Measurements from ENCODE around the gene SHISA5.
"Not testable (repeated sequence)": the region's sequence is repeated elsewhere in the genome, so short reads cannot be mapped to it uniquely, and the experiment has no call there.

Gene SHISA5

GRCh38 chr3:48504051-48504946 lies at the start of gene SHISA5:
Gene SHISA5 (minus strand): TSS chr3:48504174. CDS start chr3:48504094, 80 bp downstream.
- Mint-ChIP-seq H3K27ac (peak within 1 kb of the TSS; percentile 54), H3K27me3 (no peaks in the 10 kb centered on the region), H3K4me1 (peaks cover 44% of the 10 kb centered on the region), H3K9me3 (no peaks in the 10 kb centered on the region), H3K4me3 (peak within 1 kb of the TSS; percentile 77), H3K36me3 (ENCODE audit: low read depth) (peaks cover 5% of the 10 kb centered on the region)
- ATAC-seq: peak; percentile 49
- peak; percentile 69 for DNase-seq

GRCh38 chr3:48553361-48553760 lies 49.4 kb upstream of the SHISA5 start:
- Mint-ChIP-seq H3K27me3 (no peaks in the 10 kb centered on the region), H3K4me1 (peaks cover 19% of the 10 kb centered on the region), H3K36me3 (ENCODE audit: low read depth) (peaks cover 2% of the 10 kb centered on the region), H3K27ac (no peak overlapping the region), H3K4me3 (no peak overlapping the region), H3K9me3 (no peaks in the 10 kb centered on the region)
- ATAC-seq (no peak), DNase-seq (no peak)

GRCh38 chr3:48552111-48552951 lies 48.4 kb upstream of the SHISA5 start:
- Mint-ChIP-seq H3K4me1 (peaks cover 15% of the 10 kb centered on the region), H3K4me3 (no peak overlapping the region), H3K36me3 (ENCODE audit: low read depth) (peaks cover 6% of the 10 kb centered on the region), H3K9me3 (no peaks in the 10 kb centered on the region), H3K27ac (no peak overlapping the region), H3K27me3 (no peaks in the 10 kb centered on the region)
- DNase-seq (no peak), ATAC-seq (no peak)

GRCh38 chr3:48551651-48552050 lies 47.7 kb upstream of the SHISA5 start:
- H3K27ac Mint-ChIP-seq; H3K9me3 Mint-ChIP-seq; H3K4me1 Mint-ChIP-seq; H3K36me3 Mint-ChIP-seq (ENCODE audit: low read depth); ATAC-seq; H3K4me3 Mint-ChIP-seq; DNase-seq; H3K27me3 Mint-ChIP-seq: not testable (repeated sequence)

DNA sequence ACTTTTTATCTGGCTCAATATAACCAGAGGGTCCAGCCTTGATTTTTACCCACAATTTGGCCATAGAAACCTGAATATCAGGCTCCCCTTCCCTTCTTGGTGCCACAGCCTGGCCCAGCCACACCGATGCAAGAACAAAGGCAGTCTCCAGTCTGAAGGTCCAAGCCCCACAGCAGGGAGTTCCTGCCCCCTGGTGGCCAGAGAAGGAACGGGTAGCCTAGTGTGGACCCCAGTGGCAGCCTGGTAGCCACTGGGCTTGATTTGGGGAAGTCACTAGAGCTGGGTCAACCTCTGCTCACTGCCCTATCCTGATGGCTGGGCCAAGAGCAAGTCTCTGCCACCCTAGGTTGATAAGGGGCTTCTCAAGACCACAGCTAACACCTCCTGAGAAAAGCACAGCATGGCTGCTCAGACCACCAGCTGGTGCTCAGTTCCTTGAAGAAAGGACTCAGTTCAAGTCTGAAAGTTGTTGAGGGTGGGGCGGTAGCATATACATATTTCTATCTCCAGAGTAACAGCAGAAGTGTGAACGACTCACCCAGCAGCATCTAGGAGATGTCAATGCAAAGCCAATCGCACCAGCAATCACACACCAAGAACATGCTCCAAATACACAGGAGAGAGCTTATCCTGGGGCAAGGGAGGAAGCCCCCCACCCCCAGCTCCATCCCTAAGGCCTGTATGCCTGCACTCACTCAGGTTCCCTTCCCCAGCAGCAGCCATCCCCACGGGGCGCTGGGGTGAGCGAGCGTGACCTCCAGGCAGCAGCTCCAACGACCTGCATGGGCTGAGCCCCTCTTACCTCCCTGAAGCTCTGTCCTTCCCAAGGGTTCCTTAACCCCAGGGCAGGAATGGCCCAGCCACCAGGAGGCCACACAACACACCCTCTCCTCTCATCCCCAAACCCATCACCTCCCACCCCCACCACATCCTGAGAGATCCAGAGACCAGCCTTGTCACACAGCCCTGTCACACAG lies 45.0 kb upstream of the SHISA5 start:
- DNase-seq (peak; percentile 85), ATAC-seq (peak; percentile 94)
- no peaks in the 10 kb centered on the region for H3K9me3 Mint-ChIP-seq
- peaks cover 8% of the 10 kb centered on the region for H3K36me3 Mint-ChIP-seq (ENCODE audit: low read depth)
- no peaks in the 10 kb centered on the region for H3K4me1 Mint-ChIP-seq
- H3K27me3 Mint-ChIP-seq: no peaks in the 10 kb centered on the region
- no peak overlapping the region for H3K27ac Mint-ChIP-seq
- no peak overlapping the region for H3K4me3 Mint-ChIP-seq

DNA sequence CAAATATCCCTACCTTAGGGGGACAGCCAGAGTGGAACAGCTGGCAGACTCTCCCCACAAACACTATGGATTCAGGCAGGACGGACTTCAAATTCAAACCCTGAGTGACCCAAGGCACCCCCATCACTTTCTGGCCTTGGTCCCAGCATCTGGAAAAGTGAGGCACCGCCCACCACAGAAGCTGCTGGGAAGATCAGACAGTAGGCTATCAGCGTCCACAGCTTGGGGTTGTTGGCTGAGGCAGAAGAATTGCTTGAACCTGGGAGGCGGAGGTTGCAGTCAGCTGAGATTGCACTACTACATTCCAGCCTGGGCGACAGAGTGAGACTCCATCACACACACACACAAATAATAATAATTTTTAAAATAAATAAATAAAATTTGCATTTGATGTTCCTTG lies 44.2 kb upstream of the SHISA5 start:
- ATAC-seq (no peak), DNase-seq (no peak)
- Mint-ChIP-seq H3K27ac (no peak overlapping the region), H3K4me3 (no peak overlapping the region), H3K36me3 (ENCODE audit: low read depth) (peaks cover 13% of the 10 kb centered on the region), H3K27me3 (no peaks in the 10 kb centered on the region), H3K4me1 (no peaks in the 10 kb centered on the region), H3K9me3 (no peaks in the 10 kb centered on the region)

GRCh38 chr3:48546203-48546829 lies 42.3 kb upstream of the SHISA5 start:
- Mint-ChIP-seq H3K27me3 (no peaks in the 10 kb centered on the region), H3K9me3 (no peaks in the 10 kb centered on the region), H3K27ac (no peak overlapping the region), H3K36me3 (ENCODE audit: low read depth) (peaks cover 14% of the 10 kb centered on the region), H3K4me3 (no peak overlapping the region), H3K4me1 (no peaks in the 10 kb centered on the region)
- no peak for ATAC-seq
- no peak for DNase-seq

- Mint-ChIP-seq H3K27ac (no peak overlapping the region), H3K4me3 (no peak overlapping the region), H3K9me3 (no peaks in the 10 kb centered on the region), H3K36me3 (ENCODE audit: low read depth) (peaks cover 14% of the 10 kb centered on the region), H3K4me1 (no peaks in the 10 kb centered on the region), H3K27me3 (no peaks in the 10 kb centered on the region)
- ATAC-seq (no peak), DNase-seq (no peak)
Measured at GRCh38 chr3:48544141-48544540, 40.2 kb upstream of the SHISA5 start.

DNA sequence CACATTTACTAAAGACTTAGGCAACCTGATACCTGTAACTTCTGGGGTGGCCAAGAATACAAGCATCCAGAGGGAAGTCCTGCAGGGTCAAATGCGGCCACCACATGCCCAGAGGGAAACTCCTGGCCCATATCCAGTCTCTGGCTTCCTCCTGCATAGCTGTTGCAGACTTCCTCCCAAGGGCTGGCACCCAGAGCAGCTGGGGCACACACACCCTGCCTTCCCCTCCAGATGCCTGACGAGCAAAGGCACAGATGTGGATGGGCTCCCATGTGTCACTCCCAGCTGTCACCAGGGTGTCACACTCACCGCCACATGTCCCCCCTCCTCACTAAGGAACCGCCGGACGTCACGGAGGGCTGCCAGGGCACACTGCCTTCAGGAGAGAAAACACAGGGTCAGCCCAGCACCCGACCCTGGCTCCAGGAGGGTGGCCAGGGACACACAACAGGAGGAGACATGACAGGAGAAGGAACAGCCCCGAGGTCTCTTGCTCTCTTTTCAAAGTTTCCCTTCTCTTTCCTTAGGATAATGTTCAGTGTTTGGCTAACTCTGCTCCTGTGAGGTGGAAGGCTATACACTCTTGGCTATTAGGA lies 39.4 kb upstream of the SHISA5 start:
- Mint-ChIP-seq H3K4me1 (no peaks in the 10 kb centered on the region), H3K27me3 (no peaks in the 10 kb centered on the region), H3K9me3 (no peaks in the 10 kb centered on the region), H3K27ac (no peak overlapping the region), H3K36me3 (ENCODE audit: low read depth) (peaks cover 14% of the 10 kb centered on the region), H3K4me3 (no peak overlapping the region)
- no peak for ATAC-seq
- DNase-seq: no peak

GRCh38 chr3:48538451-48538850 lies 34.5 kb upstream of the SHISA5 start:
- Mint-ChIP-seq H3K36me3 (ENCODE audit: low read depth) (peaks cover 22% of the 10 kb centered on the region), H3K27ac (no peak overlapping the region), H3K4me3 (no peak overlapping the region), H3K27me3 (no peaks in the 10 kb centered on the region), H3K9me3 (no peaks in the 10 kb centered on the region), H3K4me1 (no peaks in the 10 kb centered on the region)
- DNase-seq (no peak), ATAC-seq (no peak)

DNA sequence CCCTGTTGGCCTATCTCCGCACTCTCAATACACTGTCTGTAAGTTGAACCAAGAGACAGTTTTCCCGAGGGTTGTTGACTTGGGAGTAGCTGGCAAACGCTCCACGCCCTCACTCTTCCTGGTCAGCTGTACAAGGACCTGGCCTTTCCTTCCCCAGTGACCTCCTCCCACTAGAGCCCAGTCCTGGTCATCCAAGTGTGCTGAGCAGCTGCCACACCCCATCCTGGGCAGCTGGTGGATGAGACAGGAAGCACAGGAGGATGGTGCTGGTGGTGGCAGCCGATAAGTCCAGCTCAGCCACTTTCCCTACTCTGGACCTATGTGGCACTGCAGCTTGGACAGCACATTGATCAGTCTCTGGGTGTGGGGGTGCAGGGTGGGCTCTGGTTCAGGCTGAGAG lies 32.8 kb upstream of the SHISA5 start:
- H3K4me1 Mint-ChIP-seq: no peaks in the 10 kb centered on the region
- no peak overlapping the region for H3K27ac Mint-ChIP-seq
- no peaks in the 10 kb centered on the region for H3K9me3 Mint-ChIP-seq
- DNase-seq (no peak), ATAC-seq (no peak)
- H3K27me3 Mint-ChIP-seq: no peaks in the 10 kb centered on the region
- peaks cover 18% of the 10 kb centered on the region for H3K36me3 Mint-ChIP-seq (ENCODE audit: low read depth)
- H3K4me3 Mint-ChIP-seq: no peak overlapping the region

DNA sequence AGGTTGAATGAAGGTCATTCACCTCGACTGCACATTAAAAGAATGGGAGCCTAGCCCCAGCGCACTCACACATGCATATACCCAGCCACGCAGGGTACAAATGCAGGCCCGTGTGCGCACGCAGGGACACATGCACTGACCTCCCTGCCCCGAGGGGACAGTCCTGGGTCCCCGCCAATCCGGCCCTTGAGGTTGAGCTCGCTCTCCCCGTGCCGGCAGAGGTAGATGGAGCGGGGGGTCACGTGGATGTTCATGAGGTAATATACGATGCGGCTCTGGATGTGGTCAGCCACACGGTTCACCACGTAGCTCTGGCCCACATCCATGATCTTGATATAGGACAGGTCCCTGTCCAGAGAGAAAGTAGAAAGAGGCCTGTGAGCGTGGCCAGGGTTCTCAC lies 32.1 kb upstream of the SHISA5 start:
- no peak overlapping the region for H3K4me3 Mint-ChIP-seq
- peaks cover 18% of the 10 kb centered on the region for H3K36me3 Mint-ChIP-seq (ENCODE audit: low read depth)
- no peak overlapping the region for H3K27ac Mint-ChIP-seq
- H3K27me3 Mint-ChIP-seq: no peaks in the 10 kb centered on the region
- no peak for ATAC-seq
- no peak for DNase-seq
- no peaks in the 10 kb centered on the region for H3K4me1 Mint-ChIP-seq
- H3K9me3 Mint-ChIP-seq: no peaks in the 10 kb centered on the region

DNA sequence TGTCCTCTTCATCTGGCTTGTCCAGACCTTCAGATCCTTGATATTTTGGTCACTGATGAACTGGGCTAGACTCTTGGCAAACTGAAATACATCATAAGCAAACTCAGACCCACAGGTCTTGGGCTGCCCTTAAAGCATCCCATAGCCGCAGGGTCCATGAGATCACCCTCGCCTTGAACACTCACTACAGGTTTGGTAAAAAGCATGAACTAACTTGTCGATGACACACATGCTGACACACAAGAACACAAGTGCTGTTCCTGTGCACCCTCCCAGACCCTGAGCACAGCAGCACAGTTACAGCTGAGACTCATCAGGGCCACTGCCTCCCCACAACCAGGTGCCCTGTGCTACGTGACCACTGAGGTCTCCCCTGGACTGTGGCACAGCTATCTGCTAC lies 31.6 kb upstream of the SHISA5 start:
- ATAC-seq: no peak
- H3K27ac Mint-ChIP-seq: no peak overlapping the region
- H3K4me3 Mint-ChIP-seq: no peak overlapping the region

More for the DNA sequence above, 31.6 kb upstream of the SHISA5 start:
- Mint-ChIP-seq H3K36me3 (ENCODE audit: low read depth) (peaks cover 18% of the 10 kb centered on the region), H3K27me3 (no peaks in the 10 kb centered on the region), H3K4me1 (no peaks in the 10 kb centered on the region), H3K9me3 (no peaks in the 10 kb centered on the region)
- no peak for DNase-seq
